ENCODE results near the gene PGC.

DNA sequence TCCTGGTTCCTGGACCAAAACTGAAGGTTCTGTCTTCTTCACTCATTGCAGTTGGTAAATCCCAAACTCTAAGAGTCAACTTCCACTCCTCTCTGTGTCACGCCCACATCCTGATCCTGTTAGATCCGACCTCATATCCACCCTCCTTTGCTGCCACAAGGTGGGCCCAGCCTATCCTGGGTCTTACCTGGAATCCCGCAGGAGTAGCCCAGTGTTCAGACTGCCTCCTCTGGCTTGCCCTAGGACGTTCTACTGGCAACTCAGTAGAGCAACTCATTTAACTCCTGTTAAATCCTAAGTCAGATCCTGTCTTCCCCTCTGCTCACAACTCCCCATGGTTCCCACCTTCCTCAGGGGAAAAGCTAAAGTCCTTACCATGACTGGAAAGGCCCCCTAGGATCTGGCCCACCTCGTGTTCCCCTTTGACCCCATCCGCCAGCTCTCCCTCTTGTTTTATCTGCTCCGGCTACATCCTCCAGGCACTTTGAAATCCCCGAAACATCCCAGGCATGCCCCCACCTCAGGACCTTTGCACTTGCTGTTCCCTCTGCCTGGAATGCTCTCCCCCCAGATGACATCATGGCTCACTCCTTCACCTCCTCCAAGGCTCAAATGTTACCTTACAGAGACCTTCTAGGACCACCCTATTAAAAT lies 55.6 kb downstream of the PGC start:
- TF ChIP-seq, protein P1, sequence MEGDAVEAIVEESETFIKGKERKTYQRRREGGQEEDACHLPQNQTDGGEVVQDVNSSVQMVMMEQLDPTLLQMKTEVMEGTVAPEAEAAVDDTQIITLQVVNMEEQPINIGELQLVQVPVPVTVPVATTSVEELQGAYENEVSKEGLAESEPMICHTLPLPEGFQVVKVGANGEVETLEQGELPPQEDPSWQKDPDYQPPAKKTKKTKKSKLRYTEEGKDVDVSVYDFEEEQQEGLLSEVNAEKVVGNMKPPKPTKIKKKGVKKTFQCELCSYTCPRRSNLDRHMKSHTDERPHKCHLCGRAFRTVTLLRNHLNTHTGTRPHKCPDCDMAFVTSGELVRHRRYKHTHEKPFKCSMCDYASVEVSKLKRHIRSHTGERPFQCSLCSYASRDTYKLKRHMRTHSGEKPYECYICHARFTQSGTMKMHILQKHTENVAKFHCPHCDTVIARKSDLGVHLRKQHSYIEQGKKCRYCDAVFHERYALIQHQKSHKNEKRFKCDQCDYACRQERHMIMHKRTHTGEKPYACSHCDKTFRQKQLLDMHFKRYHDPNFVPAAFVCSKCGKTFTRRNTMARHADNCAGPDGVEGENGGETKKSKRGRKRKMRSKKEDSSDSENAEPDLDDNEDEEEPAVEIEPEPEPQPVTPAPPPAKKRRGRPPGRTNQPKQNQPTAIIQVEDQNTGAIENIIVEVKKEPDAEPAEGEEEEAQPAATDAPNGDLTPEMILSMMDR (IDR thresholded peaks at IDR 0.05; ENCODE audit: extremely low read depth in 1 of 2, insufficient read depth in 1 of 2, low read depth in 1 of 2, low read length in 2 of 2) = no peak
- TF ChIP-seq JUN (IDR thresholded peaks at IDR 0.05; ENCODE audit: borderline replicate concordance, insufficient read depth, insufficient read length, low read depth) (no peak), EZH2 (IDR thresholded peaks at IDR 0.05; ENCODE audit: borderline replicate concordance, low read depth, low read length, severe bottlenecking) (no peak), GATA2 (IDR thresholded peaks at IDR 0.05; ENCODE audit: insufficient read depth, insufficient read length, low read depth, low read length) (no peak), MYC (IDR thresholded peaks at IDR 0.05; ENCODE audit: low read depth, low read length) (no peak), POLR2A (IDR thresholded peaks at IDR 0.05; ENCODE audit: low read depth, low read length) (no peak), POLR2AphosphoS5 (IDR thresholded peaks at IDR 0.05; ENCODE audit: insufficient read depth, low read depth, low read length) (no peak), MAX (IDR thresholded peaks at IDR 0.05; ENCODE audit: insufficient read depth, insufficient read length) (no peak), FOS (IDR thresholded peaks at IDR 0.05; ENCODE audit: borderline replicate concordance, insufficient read depth, low read length) (no peak)

All from endothelial cell of umbilical vein (primary cell).